ENCODE data around the gene CD22. TPM values are rescaled to one million over a fixed set of nuclear protein-coding genes. Genes with fewer than 3 reads are reported as not detected.

CD22 gene
- polyA plus RNA-seq, 12 donors: 0.34 to 7.6 (median 0.60) TPM; not detected in 2

- no peak for DNase-seq
Measured at GRCh38 chr19:35383536-35383935, 54.5 kb downstream of the CD22 start.

GRCh38 chr19:35388277-35389054 lies 59.5 kb downstream of the CD22 start:
- DNase-seq: no peak

- DNase-seq: no peak
Measured at GRCh38 chr19:35389192-35389861, 60.3 kb downstream of the CD22 start.

GRCh38 chr19:35392742-35393715 lies 64.0 kb downstream of the CD22 start:
- DNase-seq: no peak

- no peak for DNase-seq
Measured at GRCh38 chr19:35395382-35396199, 66.6 kb downstream of the CD22 start.

- no peak for DNase-seq
Measured at GRCh38 chr19:35396240-35396885, 67.4 kb downstream of the CD22 start.

Other genes starting within 250 kb of the CD22 start
- gene FXYD3, start 213.4 kb upstream of the CD22 start, polyA plus RNA-seq (ENCODE audit: insufficient read length in 12 of 12): 100 to 1,000 TPM in 1 of 12 donors, 10 to 100 TPM in 2, 1 to 10 TPM in 3, under 1 TPM in 4, not detected in 2; 0.26 to 316 (median 1.2) TPM
- gene LGI4, start 194.1 kb upstream of the CD22 start, polyA plus RNA-seq (ENCODE audit: insufficient read length in 12 of 12): 10 to 100 TPM in 7 of 12 donors, 1 to 10 TPM in 4, not detected in 1; 8.0 to 14.6 (median 12.0) TPM
- 100 to 1,000 TPM in 11 of 12 donors, not detected in 1; 102 to 315 (median 204) TPM for gene FXYD1, start 190.4 kb upstream of the CD22 start, polyA plus RNA-seq (ENCODE audit: insufficient read length in 12 of 12)
- gene FXYD7, start 185.9 kb upstream of the CD22 start, polyA plus RNA-seq (ENCODE audit: insufficient read length in 12 of 12): 1 to 10 TPM in 5 of 12 donors, under 1 TPM in 5, not detected in 2; 0.53 to 2.2 (median 1.1) TPM
- gene FXYD5, start 174.5 kb upstream of the CD22 start, polyA plus RNA-seq (ENCODE audit: insufficient read length in 12 of 12): 10 to 100 TPM in 11 of 12 donors, not detected in 1; 15.6 to 81.8 (median 18.8) TPM
- not detected for gene FAM187B, start 100.4 kb upstream of the CD22 start, polyA plus RNA-seq (ENCODE audit: insufficient read length in 12 of 12)
- 10 to 100 TPM in 3 of 12 donors, 1 to 10 TPM in 8, not detected in 1; 1.9 to 27.8 (median 5.0) TPM for gene LSR, start 80.2 kb upstream of the CD22 start, polyA plus RNA-seq (ENCODE audit: insufficient read length in 12 of 12)
- 100 to 1,000 TPM in 6 of 12 donors, 10 to 100 TPM in 5, not detected in 1; 91.0 to 157 (median 104) TPM for gene USF2, start 60.2 kb upstream of the CD22 start, polyA plus RNA-seq (ENCODE audit: insufficient read length in 12 of 12)
- under 1 TPM in 6 of 12 donors, not detected in 6; 0.09 to 0.32 (median 0.14) TPM for gene HAMP, start 46.7 kb upstream of the CD22 start, polyA plus RNA-seq (ENCODE audit: insufficient read length in 12 of 12)
- 1 to 10 TPM in 2 of 12 donors, under 1 TPM in 6, not detected in 4; 0.11 to 1.3 (median 0.37) TPM for gene MAG, start 37.0 kb upstream of the CD22 start, polyA plus RNA-seq (ENCODE audit: insufficient read length in 12 of 12)
- gene FFAR1, start 18.7 kb downstream of the CD22 start, polyA plus RNA-seq (ENCODE audit: insufficient read length in 12 of 12): under 1 TPM in 1 of 12 donors, not detected in 11; 0.12 TPM
- under 1 TPM in 5 of 12 donors, not detected in 7; 0.09 to 0.32 (median 0.13) TPM for gene FFAR3, start 29.3 kb downstream of the CD22 start, polyA plus RNA-seq (ENCODE audit: insufficient read length in 12 of 12)
- gene GPR42, start 41.9 kb downstream of the CD22 start, polyA plus RNA-seq (ENCODE audit: insufficient read length in 12 of 12): under 1 TPM in 1 of 12 donors, not detected in 11; 0.11 TPM
- gene FFAR2, start 119.1 kb downstream of the CD22 start, polyA plus RNA-seq (ENCODE audit: insufficient read length in 12 of 12): under 1 TPM in 9 of 12 donors, not detected in 3; 0.08 to 0.54 (median 0.26) TPM
- gene KRTDAP, start 161.3 kb downstream of the CD22 start, polyA plus RNA-seq (ENCODE audit: insufficient read length in 12 of 12): 100 to 1,000 TPM in 2 of 12 donors, 10 to 100 TPM in 1, 1 to 10 TPM in 1, under 1 TPM in 1, not detected in 7; 0.73 to 445 (median 73.3) TPM
- 100 to 1,000 TPM in 1 of 12 donors, 10 to 100 TPM in 2, 1 to 10 TPM in 4, under 1 TPM in 3, not detected in 2; 0.58 to 181 (median 1.2) TPM for gene DMKN, start 184.5 kb downstream of the CD22 start, polyA plus RNA-seq (ENCODE audit: insufficient read length in 12 of 12)
- 10 to 100 TPM in 2 of 12 donors, 1 to 10 TPM in 1, under 1 TPM in 1, not detected in 8; 0.24 to 26.7 (median 8.1) TPM for gene SBSN, start 199.1 kb downstream of the CD22 start, polyA plus RNA-seq (ENCODE audit: insufficient read length in 12 of 12)
- gene GAPDHS, start 204.3 kb downstream of the CD22 start, polyA plus RNA-seq (ENCODE audit: insufficient read length in 12 of 12): under 1 TPM in 1 of 12 donors, not detected in 11; 0.12 TPM
- 10 to 100 TPM in 11 of 12 donors, not detected in 1; 32.3 to 49.5 (median 40.0) TPM for gene TMEM147, start 216.4 kb downstream of the CD22 start, polyA plus RNA-seq (ENCODE audit: insufficient read length in 12 of 12)
- under 1 TPM in 2 of 12 donors, not detected in 10; 0.21 to 0.26 TPM for gene ATP4A, start 234.5 kb downstream of the CD22 start, polyA plus RNA-seq (ENCODE audit: insufficient read length in 12 of 12)